GM12878 (cell line): ENCODE data around the gene HNRNPLL. TPM values are rescaled to one million over a fixed set of nuclear protein-coding genes. Genes with fewer than 3 reads are reported as not detected.

Source experiments
- ATF7 ChIP-seq: fragments of 450-650 bp; IDR thresholded peaks from 2 replicates; pipeline ENCODE4 v1.6.1; 2016; ENCODE audit warnings: low read depth, mild to moderate bottlenecking
- BCL11A ChIP-seq: IDR thresholded peaks from 2 replicates; pipeline ENCODE4 v1.6.1; 2011; ENCODE audit warnings: low read depth, low read length
- BHLHE40 ChIP-seq, 2 experiments: fragments of 450-650 bp in 1 of 2; IDR thresholded peaks; 2 replicates each; pipeline ENCODE4 v1.6.1; 2011 to 2017; ENCODE audit warnings: low read depth in 2 of 2, borderline replicate concordance in 1 of 2, improper control_type of control experiment in 1 of 2, low read length in 1 of 2, mild to moderate bottlenecking in 1 of 2
- BMI1 ChIP-seq: fragments of 450-650 bp; IDR thresholded peaks from 2 replicates; pipeline ENCODE4 v1.6.1; 2016; ENCODE audit warnings: mild to moderate bottlenecking, moderate library complexity, borderline replicate concordance
- CBFB ChIP-seq: IDR thresholded peaks from 2 replicates; pipeline ENCODE4 v1.6.1; 2016; ENCODE audit warnings: antibody characterized with exemption, low read depth
- CHD2 ChIP-seq: IDR thresholded peaks from 2 replicates; pipeline ENCODE4 v1.6.1; 2011; ENCODE audit warnings: low read depth, low read length, improper control_type of control experiment, borderline replicate concordance
- DPF2 ChIP-seq: fragments of 450-650 bp; IDR thresholded peaks from 2 replicates; pipeline ENCODE4 v1.6.1; 2017; ENCODE audit warnings: mild to moderate bottlenecking
- FOXM1 ChIP-seq: IDR thresholded peaks from 2 replicates; pipeline ENCODE4 v1.6.1; 2012; ENCODE audit warnings: low read depth, mild to moderate bottlenecking, inconsistent platforms, low read length, moderate library complexity
- HDGF ChIP-seq: fragments of 450-650 bp; IDR thresholded peaks from 2 replicates; pipeline ENCODE4 v1.6.1; 2016; ENCODE audit warnings: antibody characterized with exemption
- KDM1A ChIP-seq: fragments of 200-600 bp; sonication (generic); IDR thresholded peaks from 2 replicates; pipeline ENCODE4 v1.6.1; 2016; ENCODE audit warnings: borderline replicate concordance
- MEF2B ChIP-seq: fragments of 450-650 bp; IDR thresholded peaks from 2 replicates; pipeline ENCODE4 v1.6.1; 2018; ENCODE audit warnings: mild to moderate bottlenecking, moderate library complexity; ENCODE audit not compliant: partially characterized antibody, poor library complexity, severe bottlenecking
- MTA3 ChIP-seq: IDR thresholded peaks from 2 replicates; pipeline ENCODE4 v1.6.1; 2012; ENCODE audit warnings: low read length, inconsistent platforms, borderline replicate concordance
- NR2F1 ChIP-seq: fragments of 450-650 bp; conservative IDR thresholded peaks from 2 replicates; pipeline ENCODE4 v1.6.1; 2017; ENCODE audit warnings: mild to moderate bottlenecking
- PKNOX1 ChIP-seq: fragments of 450-650 bp; IDR thresholded peaks from 2 replicates; pipeline ENCODE4 v1.6.1; 2016; ENCODE audit warnings: mild to moderate bottlenecking
- RAD21 ChIP-seq: IDR thresholded peaks from 2 replicates; pipeline ENCODE4 v1.6.1; 2011; ENCODE audit warnings: mild to moderate bottlenecking, low read depth, low read length, moderate library complexity; ENCODE audit not compliant: insufficient read depth
- RUNX3 ChIP-seq: IDR thresholded peaks from 2 replicates; pipeline ENCODE4 v1.6.1; 2012; ENCODE audit warnings: low read length, inconsistent platforms
- SMARCA5 ChIP-seq: fragments of 450-650 bp; IDR thresholded peaks from 2 replicates; pipeline ENCODE4 v1.6.1; 2017; ENCODE audit warnings: mild to moderate bottlenecking
- SREBF2 ChIP-seq: IDR thresholded peaks from 2 replicates; pipeline ENCODE4 v1.6.1; 2012; ENCODE audit warnings: mild to moderate bottlenecking, low read length
- SRF ChIP-seq, 2 experiments: IDR thresholded peaks; 2 replicates each; pipeline ENCODE4 v1.6.1; 2011; ENCODE audit warnings: low read depth in 2 of 2, low read length in 2 of 2, mild to moderate bottlenecking in 1 of 2, moderate library complexity in 1 of 2
- TBL1XR1 ChIP-seq: IDR thresholded peaks from 2 replicates; pipeline ENCODE4 v1.6.1; 2012; ENCODE audit warnings: low read depth, low read length, improper control_type of control experiment
- TCF7 ChIP-seq: IDR thresholded peaks from 2 replicates; pipeline ENCODE4 v1.6.1; 2014; ENCODE audit warnings: antibody characterized with exemption, borderline replicate concordance
- YBX1 ChIP-seq: fragments of 450-650 bp; IDR thresholded peaks from 2 replicates; pipeline ENCODE4 v1.6.1; 2016; ENCODE audit warnings: antibody characterized with exemption
- polyA plus RNA-seq, 11 experiments: library from polyadenylated mRNA; depleted of rRNA in 4 of 11; unstranded in 6 of 11; stranded (reverse) in 5 of 11; fragments of >200 nt; fragmentation: Nextera tagmentation in 4 of 11; fragmentation: Illumina TruSeq in 1 of 11; extraction: Ambion mirVana in 4 of 11; extraction: Trizol in 1 of 11; gene quantifications; 1 replicate in 1 of 11; 2 replicates in 10 of 11; pipeline versions ENCODE4 v1.2.1 to v1.2.3, GENCODE V29; 2011 to 2016; ENCODE audit warnings: inconsistent platforms in 2 of 11, missing spikeins in 2 of 11, low read depth in 1 of 11
- total RNA-seq, 4 experiments: library from RNA; depleted of rRNA in 3 of 4; stranded (reverse); fragments of >200 nt in 3 of 4; fragmentation: Illumina TruSeq in 1 of 4; extraction: Trizol in 1 of 4; gene quantifications; 2 replicates each; pipeline versions ENCODE4 v1.2.1 to v1.2.3, GENCODE V29; 2013 to 2021
- TF ChIP-seq, protein P1 (sequence below): fragments of 450-650 bp; conservative IDR thresholded peaks from 2 replicates; pipeline ENCODE4 v1.6.1; 2017; ENCODE audit warnings: mild to moderate bottlenecking, moderate library complexity
- TF ChIP-seq, protein P2 (sequence below): fragments of 450-650 bp; IDR thresholded peaks from 2 replicates; pipeline ENCODE4 v1.6.1; 2016; ENCODE audit warnings: mild to moderate bottlenecking, moderate library complexity, borderline replicate concordance
- TF ChIP-seq, protein P3 (sequence below): fragments of 450-650 bp; IDR thresholded peaks from 2 replicates; pipeline ENCODE4 v1.6.1; 2016; ENCODE audit warnings: mild to moderate bottlenecking

HNRNPLL gene
- total and polyA plus RNA-seq, 10 of the 15 experiments (the other 5 are each of a cell fraction or from before 2014, with no cell fraction given): 0.98 to 27.1 (median 2.9) TPM

DNA sequence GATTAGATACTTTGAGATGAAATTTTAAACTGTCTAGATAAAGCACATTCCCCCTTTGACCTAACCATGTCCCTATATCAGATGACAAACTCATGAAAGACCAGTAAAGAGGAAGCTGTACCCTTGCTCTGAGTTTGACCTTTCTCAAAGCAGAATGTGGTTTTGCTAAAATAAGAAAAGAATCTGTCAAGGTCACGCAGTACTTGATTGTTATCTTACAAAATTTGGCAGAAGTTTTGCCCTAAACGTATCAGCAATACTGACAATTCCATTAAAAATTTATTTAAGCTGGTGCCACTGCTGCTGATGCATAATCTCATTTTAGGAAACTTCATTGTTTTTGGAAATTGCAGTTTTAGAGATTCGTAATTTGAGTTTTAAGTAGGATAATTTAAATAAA lies 32.0 kb upstream of the HNRNPLL start (continued):
- TF ChIP-seq PKNOX1 (no peak; the same call in 1 of the 2 replicates), SREBF2 (no peak), MEF2B (peak; percentile 93), CHD2 (peak; percentile 72; the same call in 1 of the 2 replicates), KDM1A (no peak), ATF7 (peak; percentile 51), TCF7 (no peak), HDGF (no peak), SMARCA5 (peak; percentile 47; the same call in 1 of the 2 replicates), SRF (IDR thresholded peaks at IDR 0.05; ENCODE audit: low read depth in 2 of 2, low read length in 2 of 2) (no peak), MTA3 (peak; percentile 51; the same call in 1 of the 2 replicates), RUNX3 (peak; percentile 97), NR2F1 (peak; percentile 97), DPF2 (peak; percentile 84), BHLHE40 (IDR thresholded peaks at IDR 0.05; ENCODE audit: borderline replicate concordance in 1 of 2, low read depth in 2 of 2, low read length in 1 of 2) (peak; percentile 67 to 77), CBFB (peak; percentile 64; the same call in 1 of the 2 replicates), BMI1 (peak; percentile 48), FOXM1 (peak; percentile 97), YBX1 (no peak), BCL11A (peak; percentile 83; the same call in 1 of the 2 replicates), RAD21 (peak; percentile 12; the same call in 1 of the 2 replicates), TBL1XR1 (peak; percentile 91)
- TF ChIP-seq, protein P1, sequence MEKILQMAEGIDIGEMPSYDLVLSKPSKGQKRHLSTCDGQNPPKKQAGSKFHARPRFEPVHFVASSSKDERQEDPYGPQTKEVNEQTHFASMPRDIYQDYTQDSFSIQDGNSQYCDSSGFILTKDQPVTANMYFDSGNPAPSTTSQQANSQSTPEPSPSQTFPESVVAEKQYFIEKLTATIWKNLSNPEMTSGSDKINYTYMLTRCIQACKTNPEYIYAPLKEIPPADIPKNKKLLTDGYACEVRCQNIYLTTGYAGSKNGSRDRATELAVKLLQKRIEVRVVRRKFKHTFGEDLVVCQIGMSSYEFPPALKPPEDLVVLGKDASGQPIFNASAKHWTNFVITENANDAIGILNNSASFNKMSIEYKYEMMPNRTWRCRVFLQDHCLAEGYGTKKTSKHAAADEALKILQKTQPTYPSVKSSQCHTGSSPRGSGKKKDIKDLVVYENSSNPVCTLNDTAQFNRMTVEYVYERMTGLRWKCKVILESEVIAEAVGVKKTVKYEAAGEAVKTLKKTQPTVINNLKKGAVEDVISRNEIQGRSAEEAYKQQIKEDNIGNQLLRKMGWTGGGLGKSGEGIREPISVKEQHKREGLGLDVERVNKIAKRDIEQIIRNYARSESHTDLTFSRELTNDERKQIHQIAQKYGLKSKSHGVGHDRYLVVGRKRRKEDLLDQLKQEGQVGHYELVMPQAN: no peak
- TF ChIP-seq, protein P2, sequence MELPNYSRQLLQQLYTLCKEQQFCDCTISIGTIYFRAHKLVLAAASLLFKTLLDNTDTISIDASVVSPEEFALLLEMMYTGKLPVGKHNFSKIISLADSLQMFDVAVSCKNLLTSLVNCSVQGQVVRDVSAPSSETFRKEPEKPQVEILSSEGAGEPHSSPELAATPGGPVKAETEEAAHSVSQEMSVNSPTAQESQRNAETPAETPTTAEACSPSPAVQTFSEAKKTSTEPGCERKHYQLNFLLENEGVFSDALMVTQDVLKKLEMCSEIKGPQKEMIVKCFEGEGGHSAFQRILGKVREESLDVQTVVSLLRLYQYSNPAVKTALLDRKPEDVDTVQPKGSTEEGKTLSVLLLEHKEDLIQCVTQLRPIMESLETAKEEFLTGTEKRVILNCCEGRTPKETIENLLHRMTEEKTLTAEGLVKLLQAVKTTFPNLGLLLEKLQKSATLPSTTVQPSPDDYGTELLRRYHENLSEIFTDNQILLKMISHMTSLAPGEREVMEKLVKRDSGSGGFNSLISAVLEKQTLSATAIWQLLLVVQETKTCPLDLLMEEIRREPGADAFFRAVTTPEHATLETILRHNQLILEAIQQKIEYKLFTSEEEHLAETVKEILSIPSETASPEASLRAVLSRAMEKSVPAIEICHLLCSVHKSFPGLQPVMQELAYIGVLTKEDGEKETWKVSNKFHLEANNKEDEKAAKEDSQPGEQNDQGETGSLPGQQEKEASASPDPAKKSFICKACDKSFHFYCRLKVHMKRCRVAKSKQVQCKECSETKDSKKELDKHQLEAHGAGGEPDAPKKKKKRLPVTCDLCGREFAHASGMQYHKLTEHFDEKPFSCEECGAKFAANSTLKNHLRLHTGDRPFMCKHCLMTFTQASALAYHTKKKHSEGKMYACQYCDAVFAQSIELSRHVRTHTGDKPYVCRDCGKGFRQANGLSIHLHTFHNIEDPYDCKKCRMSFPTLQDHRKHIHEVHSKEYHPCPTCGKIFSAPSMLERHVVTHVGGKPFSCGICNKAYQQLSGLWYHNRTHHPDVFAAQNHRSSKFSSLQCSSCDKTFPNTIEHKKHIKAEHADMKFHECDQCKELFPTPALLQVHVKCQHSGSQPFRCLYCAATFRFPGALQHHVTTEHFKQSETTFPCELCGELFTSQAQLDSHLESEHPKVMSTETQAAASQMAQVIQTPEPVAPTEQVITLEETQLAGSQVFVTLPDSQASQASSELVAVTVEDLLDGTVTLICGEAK: no peak
- TF ChIP-seq, protein P3, sequence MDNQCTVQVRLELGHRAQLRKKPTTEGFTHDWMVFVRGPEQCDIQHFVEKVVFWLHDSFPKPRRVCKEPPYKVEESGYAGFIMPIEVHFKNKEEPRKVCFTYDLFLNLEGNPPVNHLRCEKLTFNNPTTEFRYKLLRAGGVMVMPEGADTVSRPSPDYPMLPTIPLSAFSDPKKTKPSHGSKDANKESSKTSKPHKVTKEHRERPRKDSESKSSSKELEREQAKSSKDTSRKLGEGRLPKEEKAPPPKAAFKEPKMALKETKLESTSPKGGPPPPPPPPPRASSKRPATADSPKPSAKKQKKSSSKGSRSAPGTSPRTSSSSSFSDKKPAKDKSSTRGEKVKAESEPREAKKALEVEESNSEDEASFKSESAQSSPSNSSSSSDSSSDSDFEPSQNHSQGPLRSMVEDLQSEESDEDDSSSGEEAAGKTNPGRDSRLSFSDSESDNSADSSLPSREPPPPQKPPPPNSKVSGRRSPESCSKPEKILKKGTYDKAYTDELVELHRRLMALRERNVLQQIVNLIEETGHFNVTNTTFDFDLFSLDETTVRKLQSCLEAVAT: 0 out of 2 replicates have a peak, but pooled peaks have one; percentile 32
